Neural crest cell (in vitro differentiated cells): ENCODE results near the gene NDRG2. TPM values are rescaled to one million over a fixed set of nuclear protein-coding genes. Genes with fewer than 3 reads are reported as not detected.

Source experiments
- DNase-seq: peaks from one replicate; pipeline ENCODE4 v3.0.0; 2021; ENCODE audit warnings: low read depth, mixed read lengths, low spot score
- H3K27ac Mint-ChIP-seq: one replicate; pipeline ENCODE4 v1.8.0; 2021; ENCODE audit warnings: mild to moderate bottlenecking, mixed read lengths; ENCODE audit not compliant: unreplicated experiment
- H3K27me3 Mint-ChIP-seq: 2 replicates; pipeline ENCODE4 v1.8.0; 2021; ENCODE audit warnings: low read depth, mild to moderate bottlenecking, mixed read lengths
- H3K36me3 Mint-ChIP-seq: 2 replicates; pipeline ENCODE4 v1.8.0; 2021; ENCODE audit warnings: low read depth, mild to moderate bottlenecking, mixed read lengths
- H3K4me1 Mint-ChIP-seq: 2 replicates; pipeline ENCODE4 v1.8.0; 2021; ENCODE audit warnings: mixed read lengths
- H3K4me3 Mint-ChIP-seq: one replicate; pipeline ENCODE4 v1.8.0; 2021; ENCODE audit warnings: mild to moderate bottlenecking, mixed read lengths
- H3K9me3 Mint-ChIP-seq: 2 replicates; pipeline ENCODE4 v1.8.0; 2021; ENCODE audit warnings: mixed read lengths
- total RNA-seq: library from RNA; stranded (reverse); gene quantifications from 2 replicates; pipeline ENCODE4 v1.2.1, GENCODE V29; 2021
- TF ChIP-seq, protein P1 (sequence below): fragments of 200-600 bp; sonication (generic); conservative IDR thresholded peaks from 2 replicates; pipeline ENCODE4 v1.5.0; 2021; ENCODE audit warnings: antibody characterized with exemption, mild to moderate bottlenecking

NDRG2 gene
- total RNA-seq, 1 donor from 2014 or later, result 17.4 TPM

DNA sequence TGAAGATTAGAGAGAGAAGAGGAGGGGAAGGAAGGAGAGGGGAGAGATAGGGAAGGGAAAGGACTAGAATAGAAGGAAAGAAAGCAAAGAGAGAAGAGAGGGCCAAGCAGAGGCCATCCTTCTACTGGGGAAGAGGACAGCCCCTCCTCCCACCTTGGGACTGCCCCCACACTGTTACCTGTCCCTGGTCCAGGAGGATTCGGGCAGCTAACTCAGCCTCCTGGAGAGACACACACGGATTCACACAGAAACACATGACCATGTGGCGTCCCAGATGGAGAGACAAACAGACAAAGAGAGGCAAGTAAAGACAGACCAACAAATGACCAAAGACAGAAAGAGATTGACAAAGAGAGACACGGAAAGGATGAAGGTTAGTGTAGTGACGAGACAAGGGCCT, 2.2 kb downstream of the NDRG2 start:
- H3K27me3 Mint-ChIP-seq, result peaks cover 44% of the 10 kb centered on the region
- peaks cover 19% of the 10 kb centered on the region for H3K4me1 Mint-ChIP-seq
- TF ChIP-seq, protein P1, sequence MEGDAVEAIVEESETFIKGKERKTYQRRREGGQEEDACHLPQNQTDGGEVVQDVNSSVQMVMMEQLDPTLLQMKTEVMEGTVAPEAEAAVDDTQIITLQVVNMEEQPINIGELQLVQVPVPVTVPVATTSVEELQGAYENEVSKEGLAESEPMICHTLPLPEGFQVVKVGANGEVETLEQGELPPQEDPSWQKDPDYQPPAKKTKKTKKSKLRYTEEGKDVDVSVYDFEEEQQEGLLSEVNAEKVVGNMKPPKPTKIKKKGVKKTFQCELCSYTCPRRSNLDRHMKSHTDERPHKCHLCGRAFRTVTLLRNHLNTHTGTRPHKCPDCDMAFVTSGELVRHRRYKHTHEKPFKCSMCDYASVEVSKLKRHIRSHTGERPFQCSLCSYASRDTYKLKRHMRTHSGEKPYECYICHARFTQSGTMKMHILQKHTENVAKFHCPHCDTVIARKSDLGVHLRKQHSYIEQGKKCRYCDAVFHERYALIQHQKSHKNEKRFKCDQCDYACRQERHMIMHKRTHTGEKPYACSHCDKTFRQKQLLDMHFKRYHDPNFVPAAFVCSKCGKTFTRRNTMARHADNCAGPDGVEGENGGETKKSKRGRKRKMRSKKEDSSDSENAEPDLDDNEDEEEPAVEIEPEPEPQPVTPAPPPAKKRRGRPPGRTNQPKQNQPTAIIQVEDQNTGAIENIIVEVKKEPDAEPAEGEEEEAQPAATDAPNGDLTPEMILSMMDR, result no peak
- no peak for DNase-seq
- H3K27ac Mint-ChIP-seq, result no peak overlapping the region
- H3K36me3 Mint-ChIP-seq, result no peaks in the 10 kb centered on the region
- H3K9me3 Mint-ChIP-seq, result no peaks in the 10 kb centered on the region
- peak overlapping the region; percentile 38 for H3K4me3 Mint-ChIP-seq

DNA sequence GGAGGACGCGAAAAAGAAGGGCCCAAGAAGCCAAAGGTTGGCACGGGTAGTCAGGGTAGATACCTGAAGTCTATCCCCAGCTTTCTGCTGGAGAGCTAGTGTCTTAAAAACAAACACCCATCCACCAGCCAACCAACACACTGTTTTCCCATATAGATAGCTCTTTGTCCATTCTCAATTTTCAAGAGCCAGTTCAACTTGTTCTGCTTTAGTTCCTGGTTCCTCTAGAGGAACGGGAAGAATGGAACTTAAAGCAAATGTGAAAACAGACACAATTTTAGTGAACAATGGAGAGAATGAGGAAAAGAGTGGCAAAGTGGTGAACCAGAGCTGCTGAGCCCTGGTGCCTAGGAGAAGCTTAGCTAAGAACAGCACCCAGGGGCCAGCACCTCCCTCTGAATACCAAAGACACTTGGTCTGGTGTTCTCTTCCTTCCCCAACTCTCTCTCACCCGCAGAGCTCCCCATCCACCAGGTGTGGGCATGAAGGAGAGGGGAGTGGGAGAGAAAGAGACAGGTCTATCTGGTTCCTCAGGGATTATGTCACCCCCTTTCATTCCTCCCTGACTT, 3.8 kb downstream of the NDRG2 start:
- no peak overlapping the region for H3K27ac Mint-ChIP-seq
- no peaks in the 10 kb centered on the region for H3K9me3 Mint-ChIP-seq

DNA sequence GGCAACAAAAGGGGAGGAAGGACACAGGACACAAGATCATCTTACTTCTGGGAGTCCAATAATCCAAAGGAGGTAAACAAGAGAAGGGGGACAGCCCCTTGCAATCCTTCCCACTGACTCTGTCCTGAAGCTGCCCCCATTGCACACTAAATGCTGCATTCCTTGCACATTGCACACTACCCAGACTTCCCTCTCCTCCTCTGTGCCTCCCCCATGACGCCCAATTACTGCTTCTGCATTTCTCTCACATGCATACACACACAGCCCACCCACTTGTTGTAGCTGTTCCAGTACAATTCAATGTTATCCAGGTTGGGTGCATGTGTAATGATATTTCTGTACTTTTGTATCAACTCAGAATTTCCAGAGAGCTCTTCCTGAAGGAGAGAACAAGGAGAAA, 5.5 kb downstream of the NDRG2 start:
- no peaks in the 10 kb centered on the region for H3K9me3 Mint-ChIP-seq
- DNase-seq, result no peak
- peaks cover 31% of the 10 kb centered on the region for H3K27me3 Mint-ChIP-seq
- peak overlapping the region; percentile 7 for H3K4me3 Mint-ChIP-seq
- no peak overlapping the region for H3K27ac Mint-ChIP-seq
- TF ChIP-seq, protein P1, result no peak
- H3K4me1 Mint-ChIP-seq, result peaks cover 19% of the 10 kb centered on the region
- no peaks in the 10 kb centered on the region for H3K36me3 Mint-ChIP-seq

More for the DNA sequence above, 3.8 kb downstream of the NDRG2 start:
- peak overlapping the region; percentile 57 for H3K4me3 Mint-ChIP-seq
- no peaks in the 10 kb centered on the region for H3K36me3 Mint-ChIP-seq
- TF ChIP-seq, protein P1, result no peak
- H3K4me1 Mint-ChIP-seq, result peaks cover 14% of the 10 kb centered on the region
- peaks cover 38% of the 10 kb centered on the region for H3K27me3 Mint-ChIP-seq
- no peak for DNase-seq

DNA sequence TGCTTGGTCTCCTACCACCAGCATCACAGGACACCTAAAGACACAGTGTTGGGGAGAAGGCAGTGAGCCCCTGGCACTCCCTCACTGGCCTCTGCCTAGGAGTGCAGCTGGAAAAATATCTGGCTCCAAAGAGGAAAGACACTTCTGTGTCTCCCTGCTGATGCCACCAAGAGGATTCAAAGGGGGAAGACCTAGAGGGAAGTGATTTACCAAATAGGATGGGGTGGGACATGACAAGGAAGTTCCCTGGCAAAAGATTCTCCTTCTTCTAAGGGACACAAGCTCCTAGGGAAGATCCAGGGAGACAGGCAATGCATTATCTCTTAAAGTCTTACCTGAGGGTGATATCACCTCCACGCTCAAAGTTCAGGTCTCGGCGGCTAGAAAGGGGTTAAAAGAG, 6.1 kb downstream of the NDRG2 start:
- H3K36me3 Mint-ChIP-seq, result no peaks in the 10 kb centered on the region
- peaks cover 13% of the 10 kb centered on the region for H3K4me1 Mint-ChIP-seq

DNA sequence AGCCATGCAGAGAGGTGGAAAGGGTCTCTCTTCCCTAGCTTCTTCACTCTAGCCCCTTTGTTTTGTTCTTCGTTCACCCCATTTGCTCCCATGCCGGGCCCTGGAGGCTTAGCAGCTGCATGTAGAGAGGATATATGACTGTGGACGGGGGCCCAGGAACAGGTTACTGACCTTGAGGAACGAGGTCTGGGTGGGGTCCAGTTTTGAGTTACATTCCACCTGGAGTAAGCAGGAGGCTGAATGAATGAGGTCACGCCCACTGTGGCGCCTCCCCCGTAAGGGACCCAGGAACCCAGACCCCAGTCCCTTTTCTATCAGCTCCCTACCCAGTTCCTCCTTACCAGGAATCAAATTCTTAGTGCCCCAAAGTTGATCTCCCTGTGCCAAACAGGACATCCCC, 6.6 kb downstream of the NDRG2 start:
- H3K27me3 Mint-ChIP-seq, result peaks cover 20% of the 10 kb centered on the region
- no peaks in the 10 kb centered on the region for H3K36me3 Mint-ChIP-seq
- TF ChIP-seq, protein P1, result no peak
- no peak for DNase-seq
- H3K4me1 Mint-ChIP-seq, result peaks cover 10% of the 10 kb centered on the region
- no peak overlapping the region for H3K4me3 Mint-ChIP-seq
- H3K27ac Mint-ChIP-seq, result no peak overlapping the region
- no peaks in the 10 kb centered on the region for H3K9me3 Mint-ChIP-seq

More for the DNA sequence above, 6.1 kb downstream of the NDRG2 start:
- no peaks in the 10 kb centered on the region for H3K9me3 Mint-ChIP-seq
- H3K27me3 Mint-ChIP-seq, result peaks cover 25% of the 10 kb centered on the region
- peak overlapping the region; percentile 7 for H3K4me3 Mint-ChIP-seq
- TF ChIP-seq, protein P1, result no peak
- DNase-seq, result no peak
- no peak overlapping the region for H3K27ac Mint-ChIP-seq
